Nephron progenitor cell (in vitro differentiated cells): ENCODE data around the gene KATNAL1.

ENCODE experiments used
- DNase-seq: peaks from one replicate; pipeline ENCODE4 v3.0.0; 2021
- H3K27ac Mint-ChIP-seq: 2 replicates; pipeline ENCODE4 v1.8.0; 2021; ENCODE audit warnings: mild to moderate bottlenecking, moderate library complexity, mixed read lengths
- H3K27me3 Mint-ChIP-seq: 2 replicates; pipeline ENCODE4 v1.8.0; 2021; ENCODE audit warnings: mild to moderate bottlenecking, low read depth, mixed read lengths; ENCODE audit not compliant: poor library complexity
- H3K36me3 Mint-ChIP-seq: 2 replicates; pipeline ENCODE4 v1.8.0; 2021; ENCODE audit warnings: low read depth, mixed read lengths
- H3K4me1 Mint-ChIP-seq: 2 replicates; pipeline ENCODE4 v1.8.0; 2021; ENCODE audit warnings: mixed read lengths
- H3K4me3 Mint-ChIP-seq: 2 replicates; pipeline ENCODE4 v1.8.0; 2021; ENCODE audit warnings: mild to moderate bottlenecking, moderate library complexity, mixed read lengths
- H3K9me3 Mint-ChIP-seq: 2 replicates; pipeline ENCODE4 v1.8.0; 2021; ENCODE audit warnings: mild to moderate bottlenecking, moderate library complexity, mixed read lengths
- TF ChIP-seq, protein P1 (sequence below): fragments of 200-600 bp; sonication (generic); IDR thresholded peaks from 2 replicates; pipeline ENCODE4 v1.5.0; 2021; ENCODE audit warnings: antibody characterized with exemption

Gene KATNAL1

DNA sequence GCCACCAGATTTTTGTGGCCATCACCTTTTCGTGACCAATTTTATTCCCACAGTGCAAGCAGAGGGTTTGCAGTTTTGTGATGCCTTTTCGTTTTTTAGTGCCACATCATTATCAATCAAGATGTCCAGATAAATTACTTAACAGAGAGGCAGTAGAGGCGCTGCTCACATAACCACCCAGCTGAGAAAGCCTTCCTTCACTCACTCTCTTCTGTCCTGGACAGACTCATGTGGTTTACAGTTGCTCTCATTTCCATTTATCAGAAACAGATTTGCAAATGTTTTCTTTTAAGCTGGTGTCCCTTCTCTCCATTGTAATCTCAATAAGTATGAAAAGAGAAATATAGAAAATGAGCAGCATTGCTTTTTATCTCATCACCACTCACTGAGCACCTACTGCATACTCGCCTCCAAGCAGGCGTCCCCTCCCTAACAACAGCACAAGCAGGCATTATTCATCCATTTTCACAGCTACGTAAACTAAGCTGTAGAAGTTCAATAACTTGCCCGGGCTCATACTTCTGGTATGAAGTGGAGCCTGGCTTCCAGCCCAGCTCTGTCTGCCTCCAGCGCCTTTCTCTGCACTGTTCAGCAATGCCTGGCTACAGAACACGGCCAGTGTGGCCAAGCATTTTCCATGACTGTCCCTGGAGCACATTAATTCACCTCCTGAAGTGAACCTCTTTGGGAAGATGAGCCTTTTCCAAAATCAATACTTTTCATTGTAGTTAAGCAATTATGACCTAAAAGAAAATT is 34.6 kb upstream of the KATNAL1 start:
- TF ChIP-seq, protein P1, sequence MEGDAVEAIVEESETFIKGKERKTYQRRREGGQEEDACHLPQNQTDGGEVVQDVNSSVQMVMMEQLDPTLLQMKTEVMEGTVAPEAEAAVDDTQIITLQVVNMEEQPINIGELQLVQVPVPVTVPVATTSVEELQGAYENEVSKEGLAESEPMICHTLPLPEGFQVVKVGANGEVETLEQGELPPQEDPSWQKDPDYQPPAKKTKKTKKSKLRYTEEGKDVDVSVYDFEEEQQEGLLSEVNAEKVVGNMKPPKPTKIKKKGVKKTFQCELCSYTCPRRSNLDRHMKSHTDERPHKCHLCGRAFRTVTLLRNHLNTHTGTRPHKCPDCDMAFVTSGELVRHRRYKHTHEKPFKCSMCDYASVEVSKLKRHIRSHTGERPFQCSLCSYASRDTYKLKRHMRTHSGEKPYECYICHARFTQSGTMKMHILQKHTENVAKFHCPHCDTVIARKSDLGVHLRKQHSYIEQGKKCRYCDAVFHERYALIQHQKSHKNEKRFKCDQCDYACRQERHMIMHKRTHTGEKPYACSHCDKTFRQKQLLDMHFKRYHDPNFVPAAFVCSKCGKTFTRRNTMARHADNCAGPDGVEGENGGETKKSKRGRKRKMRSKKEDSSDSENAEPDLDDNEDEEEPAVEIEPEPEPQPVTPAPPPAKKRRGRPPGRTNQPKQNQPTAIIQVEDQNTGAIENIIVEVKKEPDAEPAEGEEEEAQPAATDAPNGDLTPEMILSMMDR = no peak
- H3K4me1 Mint-ChIP-seq = peaks cover 55% of the 10 kb centered on the region
- H3K4me3 Mint-ChIP-seq = no peak overlapping the region
- no peaks in the 10 kb centered on the region for H3K36me3 Mint-ChIP-seq
- H3K27me3 Mint-ChIP-seq = peaks cover 10% of the 10 kb centered on the region
- no peaks in the 10 kb centered on the region for H3K9me3 Mint-ChIP-seq
- no peak for DNase-seq
- peak overlapping the region; percentile 77 for H3K27ac Mint-ChIP-seq

DNA sequence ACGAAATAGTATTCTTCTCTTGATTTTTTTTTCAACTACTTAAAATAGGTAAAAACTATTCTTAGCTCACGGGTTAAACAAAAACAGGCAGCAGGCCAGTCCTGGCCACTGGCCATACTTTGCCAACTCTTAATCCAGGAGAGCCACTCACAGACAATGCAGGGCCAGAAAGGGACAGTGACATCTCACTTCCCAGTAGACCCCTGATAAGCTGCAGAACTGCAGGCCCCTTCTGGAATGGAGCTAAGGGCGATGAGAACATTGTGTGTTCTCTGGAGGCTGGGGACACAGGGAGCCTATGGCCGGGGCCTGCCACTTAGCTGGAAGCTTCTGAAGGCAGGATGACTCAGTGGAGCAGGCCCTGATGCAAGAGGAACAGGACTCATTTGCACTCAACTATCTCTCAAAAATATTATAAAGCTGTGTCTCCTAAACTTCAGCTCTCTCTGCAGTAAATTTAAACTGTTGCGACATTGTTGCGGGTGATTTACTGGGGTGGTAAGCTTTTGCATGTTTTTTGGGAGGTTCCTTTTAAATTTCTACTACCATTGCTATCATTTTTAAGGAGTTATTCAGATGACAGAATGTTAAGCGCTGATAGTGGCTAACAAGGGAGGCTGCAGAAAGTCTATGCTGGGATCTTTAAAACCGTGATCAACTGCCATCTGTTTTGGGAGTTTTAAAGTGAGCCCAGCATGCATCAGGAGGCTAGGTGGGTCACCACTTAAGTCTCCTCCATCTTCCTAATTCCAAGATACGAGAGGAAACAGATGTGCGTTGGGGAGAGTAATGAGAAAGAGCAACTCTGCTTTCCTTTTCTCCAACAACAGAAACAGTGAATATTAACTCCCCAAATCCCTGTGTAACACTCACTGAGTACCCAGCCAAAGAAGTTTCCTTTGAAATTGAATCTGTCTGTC is 33.2 kb upstream of the KATNAL1 start:
- H3K27ac Mint-ChIP-seq = peak overlapping the region; percentile 49
- no peaks in the 10 kb centered on the region for H3K36me3 Mint-ChIP-seq
- H3K4me1 Mint-ChIP-seq = peaks cover 56% of the 10 kb centered on the region
- H3K4me3 Mint-ChIP-seq = no peak overlapping the region
- H3K27me3 Mint-ChIP-seq = peaks cover 10% of the 10 kb centered on the region
- no peak for DNase-seq
- TF ChIP-seq, protein P1 = no peak
- no peaks in the 10 kb centered on the region for H3K9me3 Mint-ChIP-seq

DNA sequence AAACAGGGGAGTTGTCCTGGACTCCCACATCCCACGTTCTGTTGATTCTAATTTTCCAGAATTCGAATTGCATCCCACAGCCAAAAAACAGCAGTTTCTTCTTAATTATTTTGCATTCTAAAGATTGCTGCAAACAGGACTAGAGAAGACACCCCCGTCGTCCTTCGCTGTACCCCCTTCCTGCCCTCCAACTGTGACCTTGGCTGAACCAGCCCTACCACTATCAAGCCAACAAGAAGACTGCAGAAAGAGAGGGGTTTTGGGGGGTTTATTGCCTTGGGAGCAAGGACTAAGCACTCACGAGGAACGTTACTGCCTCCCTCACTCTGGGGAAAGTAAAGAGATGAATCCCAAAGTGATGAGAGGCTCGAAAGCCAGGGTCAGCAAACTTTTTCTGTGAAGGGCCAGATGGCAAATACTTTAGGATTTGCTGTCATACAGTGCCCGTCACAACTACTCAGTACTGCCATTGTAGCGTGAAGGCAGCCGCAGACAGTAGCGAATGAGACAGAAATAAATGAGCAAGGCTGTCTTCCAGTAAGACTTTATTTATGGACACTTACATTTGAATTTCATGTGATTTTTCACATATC is 32.5 kb upstream of the KATNAL1 start:
- peaks cover 10% of the 10 kb centered on the region for H3K27me3 Mint-ChIP-seq
- H3K36me3 Mint-ChIP-seq = no peaks in the 10 kb centered on the region
- no peak overlapping the region for H3K4me3 Mint-ChIP-seq
- DNase-seq = no peak
- no peaks in the 10 kb centered on the region for H3K9me3 Mint-ChIP-seq
- H3K4me1 Mint-ChIP-seq = peaks cover 57% of the 10 kb centered on the region
- TF ChIP-seq, protein P1 = no peak
- peak overlapping the region; percentile 65 for H3K27ac Mint-ChIP-seq

- Mint-ChIP-seq H3K9me3 (no peaks in the 10 kb centered on the region), H3K27me3 (peaks cover 10% of the 10 kb centered on the region), H3K36me3 (no peaks in the 10 kb centered on the region), H3K4me1 (peaks cover 66% of the 10 kb centered on the region), H3K27ac (no peak overlapping the region), H3K4me3 (no peak overlapping the region)
- DNase-seq = no peak
- TF ChIP-seq, protein P1 = no peak
These were observed 31.6 kb upstream of the KATNAL1 start for GRCh38 chr13:30338952-30339351.

DNA sequence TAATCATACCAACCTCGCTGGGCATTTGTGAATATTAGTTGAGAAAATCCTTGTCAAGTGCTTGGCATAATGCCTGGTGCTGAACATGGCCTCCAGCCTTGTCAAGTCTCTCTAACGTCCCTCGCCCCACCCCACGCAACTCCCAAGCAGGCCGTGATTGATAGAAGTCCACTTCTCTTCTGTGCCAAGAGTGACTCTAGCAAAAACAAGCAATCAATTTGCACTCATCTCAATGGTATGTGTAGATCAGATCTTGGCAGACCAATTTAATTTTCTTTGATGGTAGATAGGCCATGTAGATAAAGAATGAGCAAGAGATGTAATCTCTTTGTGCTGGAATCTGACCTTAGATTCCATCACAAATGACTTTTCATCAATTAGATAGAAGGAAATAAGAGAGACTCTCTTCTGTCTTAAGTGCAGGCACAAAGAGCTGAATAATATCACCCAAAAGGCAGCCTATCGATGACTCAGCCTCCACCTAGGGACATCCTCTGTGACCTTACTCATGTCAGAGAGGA is 31.0 kb upstream of the KATNAL1 start:
- peaks cover 72% of the 10 kb centered on the region for H3K4me1 Mint-ChIP-seq
- H3K36me3 Mint-ChIP-seq = no peaks in the 10 kb centered on the region
- no peaks in the 10 kb centered on the region for H3K9me3 Mint-ChIP-seq
- H3K27me3 Mint-ChIP-seq = peaks cover 7% of the 10 kb centered on the region
- TF ChIP-seq, protein P1 = no peak
- no peak overlapping the region for H3K27ac Mint-ChIP-seq
- DNase-seq = no peak
- H3K4me3 Mint-ChIP-seq = no peak overlapping the region
